GM21447 (cell line): ENCODE measurements around the gene IMP3.
"Not testable (repeated sequence)": the region's sequence is repeated elsewhere in the genome, so short reads cannot be mapped to it uniquely, and the experiment has no call there.

ENCODE experiments used
- ATAC-seq: cut with Tn5 transposase; IDR thresholded peaks from one replicate; pipeline ENCODE4 v1.9.1; 2021; ENCODE audit not compliant: unreplicated experiment

Gene IMP3

GRCh38 chr15:75639709-75640482, at the start of gene IMP3:
Gene IMP3 (minus strand): TSS chr15:75640224. CDS start chr15:75640168, 56 bp downstream.
- ATAC-seq, result peak; percentile 87

- ATAC-seq, result not testable (repeated sequence)
Measured at GRCh38 chr15:75689429-75689828, 49.4 kb upstream of the IMP3 start.

DNA sequence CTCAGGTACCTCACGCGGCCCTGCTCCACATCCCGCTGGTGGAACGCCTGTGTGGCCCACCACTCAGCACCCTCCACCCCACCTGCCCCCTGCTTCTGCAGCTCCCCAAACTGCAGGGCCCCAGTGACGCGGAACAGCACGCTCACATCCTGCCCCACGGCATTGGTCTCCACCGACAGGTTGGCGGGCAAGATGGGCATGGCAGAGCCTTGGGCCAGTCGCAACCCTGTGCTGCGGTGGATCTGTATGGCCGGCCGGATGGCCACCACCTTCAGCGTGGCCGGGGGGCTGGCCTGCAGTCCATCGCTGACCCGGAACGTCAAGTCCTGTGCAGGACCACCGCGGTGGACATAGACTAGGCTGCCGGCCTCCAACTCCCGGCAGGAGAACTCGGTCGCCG, 48.8 kb upstream of the IMP3 start:
- no peak for ATAC-seq

GRCh38 chr15:75688278-75688557, 48.2 kb upstream of the IMP3 start:
- no peak for ATAC-seq

- ATAC-seq, result no peak
Measured at GRCh38 chr15:75687486-75688277, 47.7 kb upstream of the IMP3 start.

DNA sequence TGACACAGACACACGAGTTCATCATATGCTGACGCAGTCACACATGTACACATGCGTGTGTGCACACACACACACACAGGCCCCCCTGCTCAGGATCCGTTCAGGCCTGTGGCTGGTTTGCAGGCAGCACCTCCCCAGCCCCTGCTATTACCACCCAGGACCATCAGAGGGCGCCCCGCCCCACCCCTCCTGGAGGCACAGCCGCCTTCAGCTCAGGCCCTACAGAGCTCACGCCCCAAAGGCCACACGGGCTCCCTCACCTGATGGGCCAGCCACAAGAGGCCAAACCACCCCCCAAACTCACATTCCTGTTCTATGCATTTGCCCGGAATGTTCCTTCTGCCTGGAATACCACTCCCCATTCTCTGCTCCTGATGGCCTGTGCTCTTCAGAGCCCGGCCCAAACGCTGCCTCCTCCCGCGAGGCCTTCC, 46.2 kb upstream of the IMP3 start:
- not testable (repeated sequence) for ATAC-seq

- no peak for ATAC-seq
Measured at GRCh38 chr15:75685195-75685594, 45.2 kb upstream of the IMP3 start.

GRCh38 chr15:75684648-75685047, 44.6 kb upstream of the IMP3 start:
- ATAC-seq, result no peak

GRCh38 chr15:75683646-75684312, 43.8 kb upstream of the IMP3 start:
- ATAC-seq, result not testable (repeated sequence)

DNA sequence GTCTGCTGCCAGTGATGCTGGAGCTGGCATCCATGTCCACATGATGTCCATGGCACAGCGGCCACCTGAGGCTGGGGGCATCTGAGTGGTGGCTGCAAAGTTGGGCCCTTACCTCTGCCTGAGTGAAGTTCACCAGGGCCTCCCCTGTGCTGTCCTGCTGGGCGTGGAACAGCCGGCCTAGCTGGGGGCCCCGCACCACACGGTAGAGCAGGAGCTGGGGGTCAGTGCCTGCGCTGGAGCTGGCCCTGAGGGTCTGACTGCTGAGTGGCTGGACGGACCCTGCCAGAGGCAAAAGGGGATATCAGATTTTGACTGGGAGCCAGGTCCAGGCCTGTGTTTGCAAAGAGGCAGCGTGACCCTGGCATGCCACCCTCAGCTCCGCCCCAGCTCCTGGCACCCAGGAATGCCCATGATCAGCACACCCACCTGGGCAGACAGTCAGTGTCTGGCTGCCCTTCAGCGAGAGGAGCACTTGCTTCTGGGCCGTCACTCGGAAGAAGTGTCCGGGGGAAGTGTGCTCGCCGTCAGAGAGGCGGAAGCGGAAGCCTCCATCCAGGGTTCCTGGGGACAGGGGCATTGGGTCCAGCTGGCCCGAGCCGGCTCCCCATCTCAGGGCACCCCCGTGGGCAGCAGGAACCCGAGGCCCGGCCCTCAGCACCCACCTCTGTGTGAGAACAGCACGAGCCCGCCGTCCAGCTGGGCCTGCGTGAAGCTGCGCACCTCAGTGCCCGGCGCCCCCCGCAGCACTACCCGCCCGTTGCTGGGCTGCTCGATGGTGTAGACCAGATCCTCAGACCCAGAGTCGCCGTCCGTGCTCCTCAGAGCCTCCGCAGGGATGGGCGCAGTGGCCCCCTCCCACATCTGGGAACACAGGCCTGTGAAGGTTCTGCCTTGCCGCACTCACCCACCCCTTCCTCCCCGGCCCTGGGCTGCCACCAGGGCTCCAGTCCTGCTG, 42.4 kb upstream of the IMP3 start:
- ATAC-seq, result no peak

DNA sequence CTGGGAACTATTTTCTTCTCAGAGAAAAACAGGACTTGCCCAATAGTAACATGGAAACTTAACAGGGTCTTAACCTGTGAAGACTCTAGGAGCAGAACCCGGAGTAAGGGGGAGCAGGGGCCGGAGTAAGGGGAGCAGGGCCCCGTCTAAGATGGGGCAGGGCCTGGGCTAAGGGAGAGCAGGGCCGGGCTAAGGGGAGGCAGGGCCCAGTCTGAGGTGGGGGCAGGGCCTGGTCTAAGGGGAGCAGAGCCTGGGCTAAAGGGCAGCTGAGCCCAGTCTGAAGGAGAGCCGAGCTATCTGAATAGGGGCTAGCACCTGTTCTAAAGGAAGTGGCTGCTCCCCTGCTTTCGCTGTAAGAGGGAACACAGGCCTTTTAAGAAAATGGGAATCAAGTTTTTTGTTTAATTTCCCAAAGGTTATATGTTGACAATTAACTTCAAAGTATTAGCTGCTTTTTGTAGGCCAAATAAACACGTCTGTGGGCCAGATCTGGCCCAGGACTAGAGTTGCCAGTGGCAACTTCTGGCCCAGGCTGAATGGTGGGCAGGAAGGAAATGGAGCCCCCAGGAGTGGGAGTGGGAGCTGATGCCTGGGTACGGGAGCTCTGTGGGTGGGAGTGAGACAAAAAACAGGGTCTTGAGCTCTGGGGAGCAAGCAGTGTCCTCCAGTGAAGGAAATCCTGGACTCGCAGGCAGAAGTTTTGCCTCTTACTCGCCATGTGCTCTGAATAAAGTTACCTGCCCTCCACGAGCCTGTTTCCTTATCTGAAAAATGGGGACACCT, 40.2 kb upstream of the IMP3 start:
- no peak for ATAC-seq

- ATAC-seq, result not testable (repeated sequence)
Measured at GRCh38 chr15:75678324-75678690, 38.3 kb upstream of the IMP3 start.

DNA sequence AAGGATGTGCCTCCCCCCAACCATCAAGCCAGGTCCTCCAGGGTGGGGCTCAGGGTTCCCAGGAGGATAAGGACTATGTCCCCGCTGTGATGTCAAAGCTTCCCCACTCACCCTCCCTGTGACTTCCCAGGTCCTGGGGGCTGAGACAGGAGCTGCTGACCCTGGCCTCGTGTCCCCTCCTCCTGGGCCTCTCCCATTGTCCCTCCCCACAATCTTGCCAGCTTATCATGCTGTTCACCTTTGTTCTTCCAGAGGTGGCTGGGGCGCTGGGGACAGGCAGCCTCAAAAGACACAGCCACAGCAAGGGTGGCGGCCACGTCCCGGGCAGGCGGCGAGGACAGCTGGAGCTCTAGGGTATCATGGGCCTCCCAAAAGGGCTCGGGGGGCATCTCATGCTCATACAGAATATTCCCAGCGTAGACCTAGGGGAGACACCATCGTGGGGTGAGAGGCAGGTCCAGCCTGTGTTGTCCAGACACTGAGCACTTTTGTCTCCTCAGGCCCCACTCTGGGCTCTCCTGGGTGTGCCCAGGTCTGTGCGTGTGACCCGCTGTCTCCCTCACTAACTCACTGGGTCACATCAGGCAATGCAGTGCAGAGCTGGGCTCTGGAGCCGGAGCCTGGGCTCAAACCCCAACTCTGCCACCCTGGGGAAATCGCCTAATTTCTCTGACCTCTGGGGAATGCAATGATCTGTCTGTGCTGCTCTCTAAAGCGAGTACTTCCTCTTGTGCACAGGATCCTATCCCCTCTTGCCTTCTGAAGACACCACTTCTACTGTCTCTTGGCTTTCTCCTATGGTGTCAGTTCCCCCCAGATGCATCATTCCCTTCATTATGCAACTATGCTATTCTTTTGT, 37.7 kb upstream of the IMP3 start:
- no peak for ATAC-seq

- no peak for ATAC-seq
Measured at GRCh38 chr15:75676688-75677464, 36.9 kb upstream of the IMP3 start.

DNA sequence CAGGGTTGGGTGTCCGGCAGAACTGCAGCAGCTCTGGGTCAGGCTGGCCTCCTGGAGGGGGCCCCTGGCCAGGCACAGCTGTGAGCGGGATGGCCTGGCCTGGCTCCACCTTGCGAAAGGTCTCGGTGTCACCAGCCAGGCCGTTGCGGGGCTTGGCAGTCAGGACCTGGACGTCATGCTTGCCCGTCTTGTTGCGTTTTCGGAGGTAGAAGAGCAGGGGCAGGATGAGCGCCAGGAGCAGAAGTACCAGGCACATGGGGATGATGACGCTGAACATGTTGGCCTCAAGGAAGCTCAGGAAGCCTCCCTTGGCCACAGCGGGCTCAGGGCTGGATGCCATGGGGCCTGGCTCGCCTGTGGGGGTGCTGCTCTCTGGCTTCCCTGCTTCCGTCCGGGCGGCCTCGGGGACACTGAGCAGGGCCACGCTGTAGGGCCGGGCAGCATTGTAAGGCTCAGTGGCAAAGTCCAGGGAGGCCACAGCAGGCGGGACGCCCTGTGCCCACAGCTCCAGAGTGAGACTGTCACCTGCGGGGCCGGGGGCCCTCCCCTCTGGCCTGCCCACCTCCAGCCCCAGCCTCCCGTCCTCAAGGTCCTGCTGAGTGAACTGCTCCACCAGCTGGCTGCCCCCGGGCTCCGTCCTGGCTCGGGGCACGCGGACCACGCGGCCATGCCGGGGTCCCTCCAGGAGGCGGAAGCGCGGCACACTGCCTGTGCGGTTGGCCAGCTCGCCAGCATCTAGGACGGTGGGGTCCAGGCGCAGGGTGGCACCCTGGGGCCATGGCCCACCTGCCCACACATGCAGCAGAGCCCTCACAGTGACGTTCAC, 35.8 kb upstream of the IMP3 start:
- no peak for ATAC-seq

DNA sequence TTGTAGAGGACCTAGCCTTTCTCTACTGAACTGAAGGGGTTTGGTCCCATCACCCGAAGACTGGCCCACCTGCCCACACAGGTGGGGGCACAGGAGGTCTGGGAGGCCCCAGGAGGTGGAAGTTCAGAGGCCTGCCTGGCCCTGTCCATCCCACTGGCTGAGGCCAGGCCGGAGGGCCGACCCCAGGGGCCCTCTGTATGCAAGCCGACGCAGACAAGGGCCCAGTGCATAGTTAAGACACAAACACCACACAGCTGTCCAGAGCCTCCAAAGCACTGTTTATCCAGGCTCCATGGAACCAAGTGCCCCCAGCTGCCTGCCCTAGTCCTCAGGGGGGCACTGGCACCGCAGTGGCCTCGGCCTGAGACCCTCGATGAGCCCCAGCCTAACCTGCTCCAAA, 34.3 kb upstream of the IMP3 start:
- ATAC-seq, result no peak

- no peak for ATAC-seq
Measured at GRCh38 chr15:75673426-75674235, 33.6 kb upstream of the IMP3 start.
